ENCODE data around the gene CCDC57.

Gene CCDC57

GRCh38 chr17:82237083-82237745, 24.6 kb upstream of the CCDC57 start:
- TF ChIP-seq CTCF (conservative IDR thresholded peaks at IDR 0.05; ENCODE audit: low read depth, low read length): no peak
- no peak overlapping the region for H3K4me3 ChIP-seq (ENCODE audit: low read depth, low read length)

GRCh38 chr17:82236142-82236971, 23.7 kb upstream of the CCDC57 start:
- peak; percentile 84 for TF ChIP-seq CTCF (conservative IDR thresholded peaks at IDR 0.05; ENCODE audit: low read depth, low read length)
- H3K4me3 ChIP-seq (ENCODE audit: low read depth, low read length): no peak overlapping the region
- peak; percentile 92 for DNase-seq (ENCODE audit: low read depth)

More at GRCh38 chr17:82237083-82237745, 24.6 kb upstream of the CCDC57 start:
- DNase-seq (ENCODE audit: low read depth): no peak

GRCh38 chr17:82235775-82236141, 23.1 kb upstream of the CCDC57 start:
- no peak for TF ChIP-seq CTCF (conservative IDR thresholded peaks at IDR 0.05; ENCODE audit: low read depth, low read length)
- H3K4me3 ChIP-seq (ENCODE audit: low read depth, low read length): no peak overlapping the region
- no peak for DNase-seq (ENCODE audit: low read depth)

GRCh38 chr17:82235056-82235774, 22.6 kb upstream of the CCDC57 start:
- no peak for TF ChIP-seq CTCF (conservative IDR thresholded peaks at IDR 0.05; ENCODE audit: low read depth, low read length)
- DNase-seq (ENCODE audit: low read depth): no peak
- H3K4me3 ChIP-seq (ENCODE audit: low read depth, low read length): no peak overlapping the region

GRCh38 chr17:82234211-82235055, 21.8 kb upstream of the CCDC57 start:
- TF ChIP-seq CTCF (conservative IDR thresholded peaks at IDR 0.05; ENCODE audit: low read depth, low read length): no peak
- H3K4me3 ChIP-seq (ENCODE audit: low read depth, low read length): no peak overlapping the region
- DNase-seq (ENCODE audit: low read depth): peak; percentile 62

All from choroid plexus epithelial cell (primary cell).